Measurements from ENCODE around the gene CACNA1C.

DNA sequence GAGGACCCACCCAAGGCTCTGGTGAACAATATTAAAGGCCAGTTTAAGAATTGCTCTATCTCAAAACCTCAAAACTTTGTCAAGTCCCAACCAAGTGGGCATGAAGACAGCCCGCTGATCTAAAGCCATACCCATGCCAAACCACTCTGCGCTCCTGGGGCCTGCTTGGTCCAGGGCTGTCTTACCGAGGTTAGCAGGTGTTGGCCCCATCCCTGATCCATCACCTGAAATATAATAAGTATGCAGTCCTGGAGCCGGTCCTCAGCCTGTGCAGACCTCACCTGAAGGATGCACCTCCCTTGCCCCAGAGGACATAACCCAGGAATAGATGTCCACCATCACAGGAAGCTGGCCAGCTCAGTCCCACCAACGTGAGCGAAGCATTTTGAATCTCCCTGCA is 543.7 kb downstream of the CACNA1C start:
- no peak for TF ChIP-seq POLR2A (IDR thresholded peaks at IDR 0.05; ENCODE audit: low read depth)
- TF ChIP-seq, protein P1, sequence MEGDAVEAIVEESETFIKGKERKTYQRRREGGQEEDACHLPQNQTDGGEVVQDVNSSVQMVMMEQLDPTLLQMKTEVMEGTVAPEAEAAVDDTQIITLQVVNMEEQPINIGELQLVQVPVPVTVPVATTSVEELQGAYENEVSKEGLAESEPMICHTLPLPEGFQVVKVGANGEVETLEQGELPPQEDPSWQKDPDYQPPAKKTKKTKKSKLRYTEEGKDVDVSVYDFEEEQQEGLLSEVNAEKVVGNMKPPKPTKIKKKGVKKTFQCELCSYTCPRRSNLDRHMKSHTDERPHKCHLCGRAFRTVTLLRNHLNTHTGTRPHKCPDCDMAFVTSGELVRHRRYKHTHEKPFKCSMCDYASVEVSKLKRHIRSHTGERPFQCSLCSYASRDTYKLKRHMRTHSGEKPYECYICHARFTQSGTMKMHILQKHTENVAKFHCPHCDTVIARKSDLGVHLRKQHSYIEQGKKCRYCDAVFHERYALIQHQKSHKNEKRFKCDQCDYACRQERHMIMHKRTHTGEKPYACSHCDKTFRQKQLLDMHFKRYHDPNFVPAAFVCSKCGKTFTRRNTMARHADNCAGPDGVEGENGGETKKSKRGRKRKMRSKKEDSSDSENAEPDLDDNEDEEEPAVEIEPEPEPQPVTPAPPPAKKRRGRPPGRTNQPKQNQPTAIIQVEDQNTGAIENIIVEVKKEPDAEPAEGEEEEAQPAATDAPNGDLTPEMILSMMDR (IDR thresholded peaks at IDR 0.05) = no peak
